ENCODE measurements around the gene EPB41L2. TPM values are rescaled to one million over a fixed set of nuclear protein-coding genes. Genes with fewer than 3 reads are reported as not detected.

Gene EPB41L2
- total RNA-seq, 1 experiment from 2014 or later: 74.8 TPM

DNA sequence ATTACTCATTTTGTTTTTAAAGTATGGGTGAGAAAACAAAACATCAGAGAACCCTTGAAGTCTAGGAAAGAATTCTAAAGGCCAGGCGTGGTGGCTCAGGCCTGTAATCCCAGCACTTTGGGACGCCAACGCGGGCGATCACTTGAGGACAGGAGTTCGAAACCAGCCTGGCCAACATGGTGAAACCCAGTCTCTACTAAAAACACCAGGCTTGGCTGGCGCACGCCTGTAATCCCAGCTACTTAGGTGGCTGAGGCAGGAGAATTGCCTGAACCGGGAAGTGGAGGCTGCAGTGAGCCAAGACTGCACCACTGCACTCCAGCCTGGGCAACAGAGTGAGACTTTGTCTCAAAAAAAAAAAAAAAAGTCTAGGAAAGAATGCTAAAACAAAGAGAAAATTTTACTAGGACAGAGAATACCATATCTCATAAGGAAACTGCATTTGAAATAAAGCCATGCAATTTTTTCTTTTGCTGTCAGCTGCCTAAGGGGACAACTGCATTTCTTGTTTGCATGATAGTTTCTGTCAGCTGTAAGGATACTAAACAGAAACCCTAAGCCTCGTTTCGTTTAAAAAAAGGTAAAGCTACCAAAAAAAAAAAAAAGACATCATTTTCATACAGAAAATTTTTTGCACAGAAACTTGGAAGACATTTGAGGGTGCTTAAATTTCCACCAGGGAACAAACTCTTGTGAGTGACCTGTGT, 203.7 kb downstream of the EPB41L2 start:
- Histone ChIP-seq H3K36me3 (ENCODE audit: control insufficient read depth in 1 of 2, insufficient read depth in 2 of 2, low read length in 2 of 2) (no peaks in the 10 kb centered on the region), H3K9me2 (ENCODE audit: insufficient read depth) (no peaks in the 10 kb centered on the region), H3K9ac (ENCODE audit: low read length) (no peak overlapping the region), H3K4me1 (ENCODE audit: control insufficient read depth in 1 of 2, insufficient read depth in 2 of 2, low read length in 2 of 2) (no peaks in the 10 kb centered on the region), H3K4me2 (ENCODE audit: low read length) (no peak overlapping the region), H3K27me3 (ENCODE audit: insufficient read depth, low read length) (no peaks in the 10 kb centered on the region), H3K9me3 (ENCODE audit: control insufficient read depth in 1 of 2, insufficient read depth in 1 of 2, low read depth in 1 of 2, low read length in 2 of 2) (no peaks in the 10 kb centered on the region), H3K79me2 (ENCODE audit: insufficient read depth, low read length) (no peaks in the 10 kb centered on the region), H3K4me3 (replicated peaks in 1 of 2; ENCODE audit: low read depth in 1 of 2, low read length in 2 of 2) (no peak overlapping the region), H3K27ac (ENCODE audit: low read depth, low read length) (no peak overlapping the region), H4K20me1 (ENCODE audit: insufficient read depth) (no peaks in the 10 kb centered on the region), H2AFZ (ENCODE audit: low read depth, low read length, poor library complexity, severe bottlenecking) (no peak overlapping the region)
- ChIA-PET CTCF (no interaction called here), RAD21 (ENCODE audit: low non-redundant PET in 1 of 2, low total read pairs in 2 of 2, uncharacterized antibody in 2 of 2, unreplicated experiment in 2 of 2) (no interaction called here), POLR2A (no interaction called here)
- ATAC-seq: no peak
- no peak for TF ChIP-seq ZFX (IDR thresholded peaks at IDR 0.05)
- no peak for TF ChIP-seq ELF1 (IDR thresholded peaks at IDR 0.05; ENCODE audit: borderline replicate concordance, low read depth)
- TF ChIP-seq ZNF274 (IDR thresholded peaks at IDR 0.05; ENCODE audit: low read depth, low read length): no peak
- no peak for TF ChIP-seq EGR1 (IDR thresholded peaks at IDR 0.05; ENCODE audit: low read depth)
- no peak for TF ChIP-seq RAD21 (IDR thresholded peaks at IDR 0.05; ENCODE audit: low read depth)
- no peak for TF ChIP-seq FOSL1 (IDR thresholded peaks at IDR 0.05; ENCODE audit: low read depth)
- BruUV-seq (replicated peaks): no TSS peak
- no peak for DNase-seq (ENCODE audit: low read depth, low spot score)
- intact Hi-C loops (cut with micrococcal nuclease): no loop called here

DNA sequence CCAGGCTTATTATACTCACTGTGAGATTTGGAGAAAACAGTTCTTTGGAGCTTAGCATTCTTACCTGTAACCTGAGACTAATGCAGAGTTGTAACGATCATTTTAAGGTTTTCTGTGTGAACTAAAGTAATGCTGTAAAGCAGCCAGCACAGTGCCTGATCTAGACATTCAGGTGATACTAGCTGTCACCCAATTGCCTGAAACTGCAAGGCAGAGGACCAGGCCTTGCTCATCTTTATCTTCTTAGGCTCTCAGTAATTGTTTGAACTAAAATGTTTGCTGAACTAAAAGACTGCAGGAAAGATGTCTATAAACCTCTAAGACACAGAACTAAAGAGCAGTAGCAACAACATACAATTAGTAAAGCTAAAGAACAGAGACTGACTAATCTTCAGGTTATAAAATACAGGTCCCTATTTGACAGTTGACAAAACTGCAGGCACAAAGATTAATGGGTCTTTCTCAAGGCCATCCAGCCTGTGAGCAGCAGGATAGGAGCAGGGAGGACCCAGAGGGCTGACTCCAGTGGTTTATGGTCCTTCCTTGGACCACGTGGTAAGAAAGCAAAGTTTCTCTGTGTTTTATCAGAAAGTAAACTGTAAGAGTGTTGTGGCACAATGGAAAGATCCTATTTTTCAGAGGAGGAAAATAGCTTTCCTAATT, 204.4 kb downstream of the EPB41L2 start:
- no peak for TF ChIP-seq FOSL1 (IDR thresholded peaks at IDR 0.05; ENCODE audit: low read depth)
- Histone ChIP-seq H3K9me2 (ENCODE audit: insufficient read depth) (no peaks in the 10 kb centered on the region), H2AFZ (ENCODE audit: low read depth, low read length, poor library complexity, severe bottlenecking) (no peak overlapping the region), H3K9me3 (ENCODE audit: control insufficient read depth in 1 of 2, insufficient read depth in 1 of 2, low read depth in 1 of 2, low read length in 2 of 2) (no peaks in the 10 kb centered on the region), H4K20me1 (ENCODE audit: insufficient read depth) (no peaks in the 10 kb centered on the region), H3K27me3 (ENCODE audit: insufficient read depth, low read length) (no peaks in the 10 kb centered on the region), H3K27ac (ENCODE audit: low read depth, low read length) (no peak overlapping the region), H3K4me2 (ENCODE audit: low read length) (no peak overlapping the region), H3K36me3 (ENCODE audit: control insufficient read depth in 1 of 2, insufficient read depth in 2 of 2, low read length in 2 of 2) (no peaks in the 10 kb centered on the region), H3K79me2 (ENCODE audit: insufficient read depth, low read length) (no peaks in the 10 kb centered on the region), H3K4me3 (replicated peaks in 1 of 2; ENCODE audit: low read depth in 1 of 2, low read length in 2 of 2) (no peak overlapping the region), H3K9ac (ENCODE audit: low read length) (no peak overlapping the region), H3K4me1 (ENCODE audit: control insufficient read depth in 1 of 2, insufficient read depth in 2 of 2, low read length in 2 of 2) (no peaks in the 10 kb centered on the region)
- POLR2A ChIA-PET: no interaction called here
- RAD21 ChIA-PET (ENCODE audit: low non-redundant PET in 1 of 2, low total read pairs in 2 of 2, uncharacterized antibody in 2 of 2, unreplicated experiment in 2 of 2): no interaction called here
- BruUV-seq (replicated peaks): no TSS peak
- CTCF ChIA-PET: no interaction called here
- intact Hi-C loops (cut with micrococcal nuclease): no loop called here
- ATAC-seq (no peak), DNase-seq (ENCODE audit: low read depth, low spot score) (no peak)
